Uterus (tissue), 4 donors: ENCODE data around the gene WDR33. TPM values are rescaled to one million over a fixed set of nuclear protein-coding genes. Genes with fewer than 3 reads are reported as not detected.

Source experiments
- DNase-seq, 2 donors: peaks; one replicate each; pipeline ENCODE4 v3.0.0-alpha.2; 2019 to 2020
- H3K27ac ChIP-seq, 2 donors: fragments of 200-600 bp; sonication (generic); 1 replicate in 1 of 2; 2 replicates in 1 of 2; pipeline ENCODE4 v1.5.1; 2016 to 2018
- H3K27me3 ChIP-seq, 2 donors: fragments of 200-600 bp; sonication (generic); one replicate each; pipeline ENCODE4 v1.5.1; 2018 to 2019; ENCODE audit warnings: control low read depth in 1 of 2
- H3K36me3 ChIP-seq, 2 donors: fragments of 200-600 bp; sonication (generic); one replicate each; pipeline ENCODE4 v1.5.1; 2019; ENCODE audit warnings: control low read depth in 1 of 2
- H3K4me1 ChIP-seq, 2 donors: fragments of 200-600 bp; sonication (generic); one replicate each; pipeline ENCODE4 v1.5.1; 2018 to 2019; ENCODE audit warnings: control low read depth in 1 of 2
- H3K4me3 ChIP-seq, 2 donors: fragments of 200-600 bp; sonication (generic); 1 replicate in 1 of 2; 2 replicates in 1 of 2; pipeline ENCODE4 v1.5.1; 2018 to 2019; ENCODE audit warnings: mild to moderate bottlenecking in 1 of 2
- H3K9me3 ChIP-seq, 2 donors: fragments of 200-600 bp; sonication (generic); one replicate each; pipeline ENCODE4 v1.5.1; 2019; ENCODE audit warnings: control low read depth in 1 of 2
- POLR2A ChIP-seq, 2 donors: fragments of 450-650 bp; IDR thresholded peaks; one replicate each; pipeline ENCODE4 v1.6.1; 2016; ENCODE audit warnings: antibody characterized with exemption in 2 of 2, mild to moderate bottlenecking in 1 of 2, moderate library complexity in 1 of 2
- intact Hi-C: fragments of 100-400 bp; cut with DNase I; formaldehyde crosslinking; loops from one replicate; pipeline ENCODE4 v1.15.1; 2023; ENCODE audit warnings: low total_unique reads
- total RNA-seq, 4 donors: library from RNA; depleted of rRNA in 3 of 4; stranded (reverse); fragments of >200 nt in 3 of 4; gene quantifications; one replicate each; pipeline versions ENCODE4 v1.1.0 to v1.2.4, GENCODE V29; 2014 to 2023
- TF ChIP-seq, protein P1 (sequence below), 4 experiments: fragments of 200-600 bp in 2 of 4; fragments of 450-650 bp in 2 of 4; sonication (generic) in 2 of 4; IDR thresholded peaks; one replicate each; pipeline ENCODE4 v1.5.1; 2016 to 2019; ENCODE audit warnings: antibody characterized with exemption in 4 of 4, mild to moderate bottlenecking in 2 of 4, moderate library complexity in 1 of 4
- donor health status: DM: yes; HTN: yes; CAD: no.

WDR33 gene
- total RNA-seq, 4 donors from 2014 or later: 27.4 to 98.2 (median 59.7) TPM

DNA sequence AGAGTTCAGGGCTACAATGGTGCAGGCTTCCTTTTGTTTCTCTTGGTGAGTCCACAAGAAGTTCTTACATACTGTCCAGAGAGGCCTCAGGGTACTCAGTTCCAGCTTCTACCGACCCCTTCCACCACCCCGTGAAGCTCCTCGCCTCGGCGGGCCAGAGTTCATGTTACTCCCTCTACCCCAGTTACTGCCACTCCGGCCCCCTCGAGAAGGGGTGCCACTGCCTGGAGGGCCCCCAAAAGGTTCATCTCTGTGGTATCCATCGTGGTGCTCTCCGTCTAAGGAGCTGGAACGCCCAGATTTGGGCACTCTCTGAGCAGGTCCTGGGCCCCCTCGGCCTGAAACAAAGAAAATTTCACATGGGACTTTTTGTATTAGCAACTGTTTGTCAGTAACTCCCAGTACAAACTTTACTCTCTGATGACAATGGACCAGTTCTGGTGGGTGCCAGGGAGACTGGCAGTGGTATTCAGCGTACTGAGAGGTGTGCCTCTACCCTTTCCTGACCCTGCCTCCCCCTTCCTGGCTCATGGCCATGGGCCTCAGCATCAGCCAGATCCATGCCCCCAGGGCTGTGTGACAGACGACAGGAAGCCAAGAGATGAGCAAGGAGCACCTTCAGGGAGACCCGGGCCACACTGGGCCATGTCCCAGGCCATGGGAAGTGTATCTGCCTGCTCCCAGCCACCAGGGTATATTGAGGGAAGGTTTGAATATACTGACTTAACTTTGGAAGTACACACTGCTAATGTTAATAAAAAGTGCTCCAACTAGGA, 104.6 kb downstream of the WDR33 start:
- Histone ChIP-seq H3K27me3 (no peaks in the 10 kb centered on the region), H3K4me1 (peaks cover 6 to 7% of the 10 kb centered on the region in 2 donors), H3K36me3 (no peaks in the 10 kb centered on the region), H3K9me3 (no peaks in the 10 kb centered on the region), H3K27ac (no peak overlapping the region), H3K4me3 (no peak overlapping the region)
- intact Hi-C loops: no loop called here
- DNase-seq: no peak
- no peak for TF ChIP-seq POLR2A (IDR thresholded peaks at IDR 0.05)
- TF ChIP-seq, protein P1, sequence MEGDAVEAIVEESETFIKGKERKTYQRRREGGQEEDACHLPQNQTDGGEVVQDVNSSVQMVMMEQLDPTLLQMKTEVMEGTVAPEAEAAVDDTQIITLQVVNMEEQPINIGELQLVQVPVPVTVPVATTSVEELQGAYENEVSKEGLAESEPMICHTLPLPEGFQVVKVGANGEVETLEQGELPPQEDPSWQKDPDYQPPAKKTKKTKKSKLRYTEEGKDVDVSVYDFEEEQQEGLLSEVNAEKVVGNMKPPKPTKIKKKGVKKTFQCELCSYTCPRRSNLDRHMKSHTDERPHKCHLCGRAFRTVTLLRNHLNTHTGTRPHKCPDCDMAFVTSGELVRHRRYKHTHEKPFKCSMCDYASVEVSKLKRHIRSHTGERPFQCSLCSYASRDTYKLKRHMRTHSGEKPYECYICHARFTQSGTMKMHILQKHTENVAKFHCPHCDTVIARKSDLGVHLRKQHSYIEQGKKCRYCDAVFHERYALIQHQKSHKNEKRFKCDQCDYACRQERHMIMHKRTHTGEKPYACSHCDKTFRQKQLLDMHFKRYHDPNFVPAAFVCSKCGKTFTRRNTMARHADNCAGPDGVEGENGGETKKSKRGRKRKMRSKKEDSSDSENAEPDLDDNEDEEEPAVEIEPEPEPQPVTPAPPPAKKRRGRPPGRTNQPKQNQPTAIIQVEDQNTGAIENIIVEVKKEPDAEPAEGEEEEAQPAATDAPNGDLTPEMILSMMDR (IDR thresholded peaks at IDR 0.05): no peak

DNA sequence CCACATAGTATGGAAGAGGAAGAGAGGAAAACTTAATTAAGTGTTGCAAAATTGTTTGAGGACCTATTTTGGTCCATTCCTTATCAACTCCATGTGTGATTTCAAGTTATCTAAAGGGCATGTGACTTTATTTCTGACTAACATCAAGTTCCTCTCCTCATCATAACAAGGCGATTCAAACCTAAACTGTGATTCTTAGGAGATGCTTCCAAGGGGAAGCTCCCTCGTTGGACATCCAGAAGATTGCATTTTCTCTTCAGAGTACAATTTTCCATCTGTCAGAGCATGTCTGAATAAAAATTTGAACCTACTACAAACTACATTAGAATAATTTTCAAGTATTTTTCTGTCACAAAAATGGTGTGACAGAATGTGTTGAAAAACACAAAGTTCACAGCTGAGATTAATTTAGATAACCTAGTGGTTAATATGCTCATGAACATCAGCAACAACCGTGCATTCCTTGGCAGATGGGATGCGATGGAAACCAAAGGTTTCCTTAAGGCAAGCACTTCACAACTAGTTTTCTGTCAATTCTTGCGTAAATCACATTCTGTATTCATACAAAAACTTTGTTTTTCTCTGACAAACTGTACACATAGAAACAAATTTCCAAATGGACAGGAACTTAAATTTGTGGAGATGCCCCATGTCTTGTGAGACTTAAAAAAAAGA, 105.4 kb downstream of the WDR33 start:
- H3K27ac ChIP-seq: no peak overlapping the region
- peaks cover 6 to 7% of the 10 kb centered on the region in 2 donors for H3K4me1 ChIP-seq
- H3K36me3 ChIP-seq: no peaks in the 10 kb centered on the region
- H3K27me3 ChIP-seq: no peaks in the 10 kb centered on the region
- intact Hi-C loops: no loop called here
- DNase-seq: no peak
- H3K9me3 ChIP-seq: no peaks in the 10 kb centered on the region
- H3K4me3 ChIP-seq: no peak overlapping the region
- TF ChIP-seq, protein P1 (IDR thresholded peaks at IDR 0.05): no peak
- no peak for TF ChIP-seq POLR2A (IDR thresholded peaks at IDR 0.05)

DNA sequence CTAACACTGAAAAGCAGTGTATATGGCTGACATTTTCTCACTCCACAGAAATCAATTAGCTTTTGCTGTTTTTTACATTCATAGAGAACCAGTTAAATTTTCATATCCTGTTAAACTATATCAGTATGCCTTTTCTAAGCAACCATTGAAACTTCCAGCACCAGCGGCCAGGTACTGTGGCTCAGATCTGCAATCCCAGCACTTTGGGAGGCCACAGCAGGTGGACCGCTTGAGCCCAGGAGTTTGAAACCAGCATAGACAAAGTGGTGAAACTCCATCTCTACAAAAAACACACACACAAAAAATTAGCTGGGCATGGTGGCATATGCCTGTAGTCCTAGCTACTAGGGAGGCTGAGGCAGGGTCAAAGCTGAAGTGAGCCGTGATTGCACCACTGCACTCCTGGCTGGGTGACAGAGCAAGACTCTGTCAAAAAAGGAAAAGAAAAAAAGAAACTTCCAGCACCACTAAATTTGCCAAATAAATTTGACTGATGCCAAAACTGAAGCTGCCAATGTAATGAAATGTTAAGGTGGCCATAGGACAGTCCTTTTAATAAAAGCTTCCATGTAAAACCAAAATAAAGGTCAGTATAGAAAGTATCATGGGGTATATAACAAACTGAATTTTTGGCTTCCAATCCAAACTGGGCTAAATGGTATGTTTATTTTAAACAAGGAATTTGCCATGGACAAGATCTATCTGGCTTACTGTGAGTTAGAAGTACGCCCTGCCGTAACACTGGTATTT, 106.2 kb downstream of the WDR33 start:
- intact Hi-C loops: no loop called here
- Histone ChIP-seq H3K9me3 (no peaks in the 10 kb centered on the region), H3K27me3 (no peaks in the 10 kb centered on the region), H3K27ac (peak overlapping the region in 1 of 2 donors; percentile 5), H3K4me1 (peaks cover 6 to 7% of the 10 kb centered on the region in 2 donors), H3K4me3 (no peak overlapping the region), H3K36me3 (no peaks in the 10 kb centered on the region)
- DNase-seq: peak in 1 of 2 donors; percentile 45
- TF ChIP-seq, protein P1 (IDR thresholded peaks at IDR 0.05): no peak
- TF ChIP-seq POLR2A (IDR thresholded peaks at IDR 0.05): no peak

DNA sequence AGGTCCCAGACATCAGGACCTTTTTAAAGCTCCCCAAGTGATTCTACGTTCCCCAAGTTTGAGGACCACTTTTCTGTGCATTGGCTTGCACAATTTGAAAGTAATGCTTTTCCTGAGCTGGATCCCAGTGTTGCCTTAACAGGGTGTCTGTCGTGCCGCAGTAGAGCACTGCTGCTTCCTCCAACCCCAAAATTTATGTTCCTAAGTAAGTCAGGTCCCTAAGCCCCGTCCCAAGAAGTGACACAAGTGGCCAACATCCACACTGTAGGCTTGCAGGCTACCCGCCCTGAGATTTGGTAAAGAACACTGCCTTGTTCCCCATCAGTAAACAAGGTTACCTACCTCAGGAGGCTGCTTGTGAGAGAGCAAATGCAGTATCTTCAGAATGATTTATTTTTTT, 107.7 kb downstream of the WDR33 start:
- intact Hi-C loops: no loop called here
- TF ChIP-seq POLR2A (IDR thresholded peaks at IDR 0.05): no peak
- TF ChIP-seq, protein P1 (IDR thresholded peaks at IDR 0.05): no peak
- Histone ChIP-seq H3K4me1 (peaks cover 6 to 7% of the 10 kb centered on the region in 2 donors), H3K27ac (no peak overlapping the region), H3K4me3 (no peak overlapping the region), H3K36me3 (no peaks in the 10 kb centered on the region), H3K27me3 (no peaks in the 10 kb centered on the region), H3K9me3 (no peaks in the 10 kb centered on the region)
- DNase-seq: no peak
